DOHH2 (cell line): ENCODE measurements around the gene TEKTIP1.
"Not testable (repeated sequence)": the region's sequence is repeated elsewhere in the genome, so short reads cannot be mapped to it uniquely, and the experiment has no call there.

Source experiments
- H3F3A ChIP-seq: fragments of 200-600 bp; sonication (generic), shearing (Covaris generic); 2 replicates; pipeline ENCODE4 v1.6.0; 2016; ENCODE audit warnings: antibody characterized with exemption, mild to moderate bottlenecking; ENCODE audit not compliant: control insufficient read depth, insufficient read depth
- H3K27ac ChIP-seq: fragments of 200-600 bp; sonication (generic); 2 replicates; pipeline ENCODE4 v1.5.1; 2014; ENCODE audit warnings: low read depth, mild to moderate bottlenecking, low read length, moderate library complexity
- H3K27me3 ChIP-seq: fragments of 200-600 bp; sonication (generic); 2 replicates; pipeline ENCODE4 v1.6.1; 2014; ENCODE audit warnings: mild to moderate bottlenecking, low read length, mixed read lengths; ENCODE audit not compliant: control insufficient read depth
- H3K36me3 ChIP-seq: fragments of 200-600 bp; sonication (generic); 2 replicates; pipeline ENCODE4 v1.6.1; 2014; ENCODE audit warnings: mild to moderate bottlenecking, low read length, moderate library complexity, mixed read lengths; ENCODE audit not compliant: control insufficient read depth
- H3K4me1 ChIP-seq: fragments of 200-600 bp; sonication (generic); 2 replicates; pipeline ENCODE4 v1.6.1; 2014; ENCODE audit warnings: mild to moderate bottlenecking, low read length, mixed read lengths; ENCODE audit not compliant: control insufficient read depth
- H3K4me2 ChIP-seq: fragments of 200-600 bp; sonication (generic); 2 replicates; pipeline ENCODE4 v1.6.0; 2014; ENCODE audit warnings: mild to moderate bottlenecking, low read length, moderate library complexity
- H3K4me3 ChIP-seq: fragments of 200-600 bp; sonication (generic); 2 replicates; pipeline ENCODE4 v1.5.1; 2014; ENCODE audit warnings: mild to moderate bottlenecking, low read length, mixed read lengths
- H3K79me2 ChIP-seq: fragments of 200-600 bp; sonication (generic); 2 replicates; pipeline ENCODE4 v1.6.1; 2014; ENCODE audit warnings: mild to moderate bottlenecking, low read length, mixed read lengths; ENCODE audit not compliant: control insufficient read depth
- H3K9me2 ChIP-seq: fragments of 200-600 bp; sonication (generic); replicated peaks from 2 replicates; pipeline ENCODE4 v1.6.1; 2014; ENCODE audit warnings: mild to moderate bottlenecking, low read length, mixed read lengths; ENCODE audit not compliant: control insufficient read depth
- H3K9me3 ChIP-seq: fragments of 200-600 bp; sonication (generic); 2 replicates; pipeline ENCODE4 v1.6.1; 2014; ENCODE audit warnings: antibody characterized with exemption, low read length, mixed read lengths; ENCODE audit not compliant: control insufficient read depth, insufficient read depth
- H4K20me1 ChIP-seq: fragments of 200-600 bp; sonication (generic); 2 replicates; pipeline ENCODE4 v1.6.0; 2014; ENCODE audit warnings: low read depth, mild to moderate bottlenecking, antibody characterized with exemption, low read length, moderate library complexity; ENCODE audit not compliant: control insufficient read depth, insufficient read depth
- EZH2phosphoT487 ChIP-seq: fragments of 200-600 bp; sonication (generic); IDR thresholded peaks from 2 replicates; pipeline ENCODE4 v1.6.1; 2017; ENCODE audit warnings: borderline replicate concordance, mild to moderate bottlenecking, antibody characterized with exemption, low read length, moderate library complexity, mixed read lengths
- TF ChIP-seq, protein P1 (sequence below): fragments of 200-600 bp; sonication (generic); IDR thresholded peaks from one replicate; pipeline ENCODE4 v1.5.1; 2014; ENCODE audit warnings: antibody characterized with exemption, mild to moderate bottlenecking, low read depth, low read length; ENCODE audit not compliant: poor library complexity, severe bottlenecking

The TEKTIP1 gene

DNA sequence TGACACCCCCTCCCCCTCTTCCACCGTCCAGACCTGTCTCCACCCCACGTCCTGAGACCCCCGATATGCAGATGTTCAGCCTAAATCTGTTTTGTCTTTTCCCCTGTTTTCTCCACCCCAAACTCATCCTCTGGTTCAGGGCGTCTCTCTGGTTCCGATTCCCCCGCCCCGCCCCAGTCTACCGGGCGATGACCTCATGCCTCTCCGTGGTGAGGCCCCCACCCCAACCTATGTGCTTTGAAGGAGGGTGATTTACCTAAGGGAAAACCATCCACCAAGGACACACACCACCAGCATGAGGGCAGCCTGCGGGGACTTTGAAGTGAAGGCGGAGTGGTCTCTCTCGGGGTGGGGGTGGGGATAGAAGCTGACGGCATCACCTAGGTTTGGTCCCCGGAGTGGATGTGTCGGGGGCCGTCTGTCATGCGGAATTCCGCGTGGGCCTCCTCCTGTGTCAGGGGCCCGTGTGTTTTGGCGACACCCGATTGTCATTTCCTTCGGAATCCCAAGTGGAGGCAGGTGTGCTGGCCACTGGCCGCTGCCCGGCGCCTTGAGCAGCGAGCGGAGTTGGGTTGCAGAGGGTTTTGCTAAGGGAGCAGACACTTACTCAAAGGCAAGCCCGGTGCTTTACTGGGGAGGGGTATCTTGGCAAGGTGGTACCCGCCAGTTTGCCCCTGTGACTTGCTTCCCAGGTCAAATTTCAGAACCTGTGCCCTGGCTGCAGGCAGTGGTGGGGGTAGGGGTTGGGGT, 31.4 kb upstream of the TEKTIP1 start:
- TF ChIP-seq, protein P1, sequence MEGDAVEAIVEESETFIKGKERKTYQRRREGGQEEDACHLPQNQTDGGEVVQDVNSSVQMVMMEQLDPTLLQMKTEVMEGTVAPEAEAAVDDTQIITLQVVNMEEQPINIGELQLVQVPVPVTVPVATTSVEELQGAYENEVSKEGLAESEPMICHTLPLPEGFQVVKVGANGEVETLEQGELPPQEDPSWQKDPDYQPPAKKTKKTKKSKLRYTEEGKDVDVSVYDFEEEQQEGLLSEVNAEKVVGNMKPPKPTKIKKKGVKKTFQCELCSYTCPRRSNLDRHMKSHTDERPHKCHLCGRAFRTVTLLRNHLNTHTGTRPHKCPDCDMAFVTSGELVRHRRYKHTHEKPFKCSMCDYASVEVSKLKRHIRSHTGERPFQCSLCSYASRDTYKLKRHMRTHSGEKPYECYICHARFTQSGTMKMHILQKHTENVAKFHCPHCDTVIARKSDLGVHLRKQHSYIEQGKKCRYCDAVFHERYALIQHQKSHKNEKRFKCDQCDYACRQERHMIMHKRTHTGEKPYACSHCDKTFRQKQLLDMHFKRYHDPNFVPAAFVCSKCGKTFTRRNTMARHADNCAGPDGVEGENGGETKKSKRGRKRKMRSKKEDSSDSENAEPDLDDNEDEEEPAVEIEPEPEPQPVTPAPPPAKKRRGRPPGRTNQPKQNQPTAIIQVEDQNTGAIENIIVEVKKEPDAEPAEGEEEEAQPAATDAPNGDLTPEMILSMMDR: no peak
- TF ChIP-seq EZH2phosphoT487: no peak

DNA sequence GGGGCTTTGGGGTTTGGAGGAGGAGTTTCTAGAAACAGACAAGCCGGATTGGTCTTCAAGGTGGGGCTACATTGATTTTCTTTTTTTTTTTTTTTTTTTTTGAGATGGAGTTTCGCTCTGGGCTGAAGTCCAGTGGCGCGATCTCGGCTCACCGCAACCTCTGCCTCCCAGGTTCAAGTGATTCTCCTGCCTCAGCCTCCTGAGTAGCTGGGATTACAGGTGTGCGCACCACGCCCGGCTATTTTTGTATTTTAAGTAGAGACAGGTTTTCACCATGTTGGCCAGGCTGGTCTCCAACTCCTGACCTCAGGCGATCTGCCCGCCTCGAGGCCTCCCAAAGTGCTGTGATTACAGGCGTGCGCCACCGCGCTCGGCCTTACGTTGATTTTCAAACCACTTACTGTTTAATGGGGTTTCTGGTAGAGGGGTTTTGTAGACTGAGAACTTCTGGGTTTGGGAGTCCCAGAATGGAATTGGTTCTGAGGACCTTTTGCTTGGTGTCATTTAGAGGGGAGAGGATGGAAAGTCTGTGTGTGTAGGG, 30.8 kb upstream of the TEKTIP1 start:
- Histone ChIP-seq H3K4me1 (peaks cover 20% of the 10 kb centered on the region), H3K36me3 (peaks cover 36% of the 10 kb centered on the region), H3K79me2 (peaks cover 70% of the 10 kb centered on the region), H4K20me1 (peaks cover 13% of the 10 kb centered on the region; the same call in 1 of the 2 replicates)
- H3K9me3 ChIP-seq, H3K4me2 ChIP-seq, H3F3A ChIP-seq, H3K4me3 ChIP-seq, H3K27me3 ChIP-seq, H3K27ac ChIP-seq, H3K9me2 ChIP-seq: not testable (repeated sequence)

More for the DNA sequence above, 31.4 kb upstream of the TEKTIP1 start:
- peaks cover 10% of the 10 kb centered on the region; the same call in 1 of the 2 replicates for H4K20me1 ChIP-seq
- peak overlapping the region; percentile 93 for H3K4me2 ChIP-seq
- H3K27me3 ChIP-seq: no peaks in the 10 kb centered on the region
- H3K9me3 ChIP-seq: no peaks in the 10 kb centered on the region
- H3K27ac ChIP-seq: no peak overlapping the region
- H3K4me1 ChIP-seq: peaks cover 20% of the 10 kb centered on the region
- H3K36me3 ChIP-seq: peaks cover 36% of the 10 kb centered on the region
- H3K4me3 ChIP-seq: peak overlapping the region; percentile 89
- H3K79me2 ChIP-seq: peaks cover 64% of the 10 kb centered on the region
- no peaks in the 10 kb centered on the region for H3K9me2 ChIP-seq
- H3F3A ChIP-seq: no peaks in the 10 kb centered on the region; the same call in 1 of the 2 replicates

DNA sequence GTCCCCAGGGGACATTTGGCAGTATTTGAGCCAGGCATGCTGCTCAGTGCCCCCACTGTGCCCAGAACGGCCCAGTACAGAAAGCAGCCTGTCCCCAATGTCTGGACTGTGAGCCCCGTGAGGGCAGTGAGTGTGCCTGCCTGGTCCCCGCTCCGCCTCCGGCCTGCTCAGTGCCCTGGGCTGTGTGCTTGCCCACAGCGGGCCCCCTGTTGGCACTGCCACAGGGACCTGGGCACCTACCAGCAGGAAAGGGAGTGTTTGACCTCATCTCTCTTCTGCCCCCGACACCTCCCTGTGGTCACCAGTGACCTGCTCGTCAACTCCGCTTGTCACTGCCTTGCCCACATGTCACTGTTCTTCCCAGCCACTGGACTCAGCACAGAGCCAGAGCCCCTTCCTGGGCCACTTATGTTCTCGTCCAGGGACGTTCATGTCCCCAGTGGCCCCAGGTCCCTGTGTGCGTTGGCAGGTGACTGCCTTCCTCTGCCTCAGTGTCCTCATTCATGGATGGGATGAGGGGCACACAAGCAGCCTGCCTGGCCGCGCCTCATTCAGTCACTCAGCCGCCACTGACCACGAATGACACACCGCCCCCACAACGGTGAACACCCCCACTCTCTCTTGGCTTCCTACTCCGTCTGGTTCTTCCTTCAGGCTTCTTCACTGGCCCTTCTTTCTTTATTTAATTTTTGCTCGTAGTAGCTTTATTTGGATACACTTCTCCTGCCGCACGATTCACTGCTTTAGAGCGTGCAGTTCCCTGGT, 30.0 kb upstream of the TEKTIP1 start:
- H3K79me2 ChIP-seq: peaks cover 78% of the 10 kb centered on the region
- no peak overlapping the region for H3K4me2 ChIP-seq
- no peaks in the 10 kb centered on the region for H3F3A ChIP-seq
- no peak overlapping the region for H3K27ac ChIP-seq
- H3K9me3 ChIP-seq: no peaks in the 10 kb centered on the region
- no peak overlapping the region for H3K4me3 ChIP-seq
- H3K4me1 ChIP-seq: peaks cover 20% of the 10 kb centered on the region
- TF ChIP-seq, protein P1: no peak
- no peak for TF ChIP-seq EZH2phosphoT487
- peaks cover 15% of the 10 kb centered on the region; the same call in 1 of the 2 replicates for H4K20me1 ChIP-seq
- peaks cover 36% of the 10 kb centered on the region for H3K36me3 ChIP-seq
- H3K27me3 ChIP-seq: no peaks in the 10 kb centered on the region
- no peaks in the 10 kb centered on the region for H3K9me2 ChIP-seq
